Bronchial epithelial cell (primary cell): ENCODE measurements around the gene MISFA. TPM values are rescaled to one million over a fixed set of nuclear protein-coding genes. Genes with fewer than 3 reads are reported as not detected.
"Not testable (repeated sequence)": the region's sequence is repeated elsewhere in the genome, so short reads cannot be mapped to it uniquely, and the experiment has no call there.

ENCODE experiments used
- DNase-seq: peaks from one replicate; pipeline ENCODE4 v3.0.0-alpha.2; 2010; ENCODE audit warnings: low read depth
- FAIRE-seq: peaks from 2 replicates; lab custom pipeline; 2011; peaks lifted over from hg19 to GRCh38; lab: Jason Lieb, UNC
- H3K27me3 ChIP-seq: 2 replicates; pipeline ENCODE4 v1.5.1; 2011; ENCODE audit warnings: low read length; ENCODE audit not compliant: control insufficient read depth, insufficient read depth
- H3K36me3 ChIP-seq: 2 replicates; pipeline ENCODE4 v1.5.1; 2011; ENCODE audit warnings: low read length; ENCODE audit not compliant: control insufficient read depth, insufficient read depth
- H3K4me3 ChIP-seq: 2 replicates; pipeline ENCODE4 v1.5.1; 2011; ENCODE audit warnings: mild to moderate bottlenecking, low read depth, low read length, control low read depth
- CTCF ChIP-seq: IDR thresholded peaks from 2 replicates; pipeline ENCODE4 v1.5.1; 2011; ENCODE audit warnings: mild to moderate bottlenecking, moderate library complexity, low read length, control low read depth, inconsistent platforms; ENCODE audit not compliant: insufficient read depth, severe bottlenecking
- total RNA-seq: library from RNA; depleted of rRNA; stranded (reverse); fragments of >200 nt; gene quantifications from 2 replicates; pipeline ENCODE4 v1.2.1, GENCODE V29; 2014

MISFA gene
- total RNA-seq, 1 donor from 2014 or later = 0.79 TPM

GRCh38 chr11:18590571-18590970, 9.0 kb upstream of the MISFA start:
- Histone ChIP-seq H3K36me3 (peaks cover under 1% of the 10 kb centered on the region), H3K4me3 (no peak overlapping the region), H3K27me3 (no peaks in the 10 kb centered on the region)
- DNase-seq (no peak), FAIRE-seq (no peak)
- no peak for TF ChIP-seq CTCF

DNA sequence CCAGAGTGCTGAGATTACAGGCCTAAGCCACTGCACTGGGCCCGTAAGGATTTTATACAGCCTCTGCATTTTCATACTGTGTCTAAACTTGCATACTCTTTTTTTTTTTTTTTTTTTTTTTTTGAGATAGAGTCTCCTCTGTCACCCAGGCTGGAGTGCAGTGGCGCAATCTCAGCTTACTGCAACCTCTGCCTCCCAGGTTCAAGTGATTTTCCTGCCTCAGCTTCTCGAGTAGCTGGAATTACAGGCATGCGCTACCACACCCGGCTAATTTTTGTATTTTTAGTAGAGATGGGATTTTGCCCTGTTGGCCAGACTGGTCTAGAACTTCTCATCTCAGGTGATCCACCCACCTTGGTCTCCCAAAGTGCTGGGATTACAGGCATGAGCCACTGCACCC, 5.5 kb upstream of the MISFA start:
- DNase-seq, FAIRE-seq, H3K27me3 ChIP-seq: not testable (repeated sequence)

GRCh38 chr11:18594999-18595749, 4.4 kb upstream of the MISFA start:
- DNase-seq (peak; percentile 90), FAIRE-seq (no peak)
- Histone ChIP-seq H3K27me3 (no peaks in the 10 kb centered on the region), H3K36me3 (peaks cover 5% of the 10 kb centered on the region), H3K4me3 (no peak overlapping the region)
- TF ChIP-seq CTCF = no peak

More for the DNA sequence above, 5.5 kb upstream of the MISFA start:
- not testable (repeated sequence) for H3K4me3 ChIP-seq, H3K36me3 ChIP-seq

DNA sequence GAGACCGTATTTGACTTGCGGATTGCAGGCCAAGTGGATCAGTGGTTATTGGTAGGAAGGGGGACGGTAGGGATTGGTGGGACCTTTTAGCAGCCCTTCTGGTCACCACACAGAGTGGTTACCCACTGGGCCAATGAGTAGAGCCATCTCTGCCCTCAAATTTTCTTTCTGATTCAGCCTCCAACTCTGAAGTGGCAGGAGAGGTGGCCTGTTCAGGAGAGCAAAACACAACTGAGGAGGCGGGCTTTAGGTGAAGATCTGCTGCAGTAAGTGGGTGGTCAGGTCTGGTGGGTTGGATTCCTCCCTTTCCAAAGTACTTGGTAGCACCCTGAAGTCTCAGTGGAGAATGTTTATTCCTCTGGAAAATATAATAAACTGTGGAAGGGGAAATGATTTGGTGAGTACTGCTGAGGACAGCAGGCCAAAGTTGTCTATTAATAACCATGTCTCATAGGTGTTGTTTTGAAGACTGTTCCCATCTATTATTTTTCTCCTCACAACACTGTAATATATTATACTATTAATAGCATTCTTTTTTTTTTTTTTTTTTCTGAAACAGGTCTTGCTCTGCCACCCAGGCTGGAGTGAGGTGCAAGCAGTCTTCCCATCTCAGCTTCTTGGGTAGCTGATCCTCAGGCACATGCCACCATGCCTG, 1.5 kb downstream of the MISFA start:
- DNase-seq (no peak), FAIRE-seq (no peak)
- no peak overlapping the region for H3K4me3 ChIP-seq
- H3K36me3 ChIP-seq = peaks cover 2% of the 10 kb centered on the region
- TF ChIP-seq CTCF = no peak
- H3K27me3 ChIP-seq = no peaks in the 10 kb centered on the region

DNA sequence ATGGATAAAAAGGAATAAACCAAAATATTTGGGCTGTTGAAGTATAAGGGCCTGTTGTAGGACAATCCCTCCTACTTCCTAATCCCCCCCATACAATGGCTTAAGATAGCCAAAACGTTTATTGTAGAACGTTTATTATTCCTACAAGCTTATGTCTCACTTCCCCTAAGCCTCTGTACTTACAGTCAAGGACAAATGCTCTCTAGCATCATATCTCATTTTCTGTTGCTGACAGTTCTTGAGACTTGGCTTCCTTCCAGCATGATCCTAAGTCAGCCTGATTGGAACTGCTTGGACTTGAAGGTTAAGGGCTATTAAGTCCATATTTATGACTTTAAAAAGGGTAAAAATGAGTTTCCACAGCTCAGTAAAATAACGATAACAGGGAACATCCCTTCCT, 8.8 kb downstream of the MISFA start:
- H3K36me3 ChIP-seq = no peaks in the 10 kb centered on the region
- no peak for TF ChIP-seq CTCF

GRCh38 chr11:18611196-18611595, 11.6 kb downstream of the MISFA start:
- H3K4me3 ChIP-seq = no peak overlapping the region
- H3K36me3 ChIP-seq = peaks cover 5% of the 10 kb centered on the region
- no peak for TF ChIP-seq CTCF
- no peak for FAIRE-seq
- DNase-seq = no peak
- no peaks in the 10 kb centered on the region for H3K27me3 ChIP-seq

More for the DNA sequence above, 8.8 kb downstream of the MISFA start:
- FAIRE-seq (no peak), DNase-seq (no peak)
- Histone ChIP-seq H3K27me3 (no peaks in the 10 kb centered on the region), H3K4me3 (no peak overlapping the region)
